Stimulated activated CD4-positive, alpha-beta T cell treated with anti-CD3 and anti-CD28 coated beads, Interleukin-2, amount 100 ng/mL, for 4 hours (primary cell): ENCODE measurements around the gene CFAP45.

Experiments
- DNase-seq: peaks from one replicate; pipeline ENCODE4 v3.0.0-alpha.2; 2020; ENCODE audit warnings: low read depth

The CFAP45 gene

GRCh38 chr1:159853417-159854115 is 46.4 kb downstream of the CFAP45 start:
- DNase-seq = no peak

GRCh38 chr1:159851407-159851806 is 48.6 kb downstream of the CFAP45 start:
- no peak for DNase-seq

- DNase-seq = no peak
Measured at GRCh38 chr1:159849626-159850366, 50.2 kb downstream of the CFAP45 start.

GRCh38 chr1:159848326-159848725 is 51.6 kb downstream of the CFAP45 start:
- DNase-seq = no peak

GRCh38 chr1:159847231-159847630 is 52.7 kb downstream of the CFAP45 start:
- DNase-seq = no peak

GRCh38 chr1:159845751-159846629 is 54.0 kb downstream of the CFAP45 start:
- DNase-seq = no peak

- no peak for DNase-seq
Measured at GRCh38 chr1:159843459-159843858, 56.5 kb downstream of the CFAP45 start.

- no peak for DNase-seq
Measured at GRCh38 chr1:159841749-159842148, 58.2 kb downstream of the CFAP45 start.

GRCh38 chr1:159839116-159839849 is 60.7 kb downstream of the CFAP45 start:
- no peak for DNase-seq

- no peak for DNase-seq
Measured at GRCh38 chr1:159838715-159839114, 61.2 kb downstream of the CFAP45 start.

GRCh38 chr1:159835862-159836525 is 64.0 kb downstream of the CFAP45 start:
- no peak for DNase-seq

GRCh38 chr1:159835356-159835755 is 64.6 kb downstream of the CFAP45 start:
- no peak for DNase-seq

GRCh38 chr1:159832309-159832708 is 67.7 kb downstream of the CFAP45 start:
- DNase-seq = no peak

- no peak for DNase-seq
Measured at GRCh38 chr1:159831412-159832141, 68.4 kb downstream of the CFAP45 start.

GRCh38 chr1:159830722-159831121 is 69.2 kb downstream of the CFAP45 start:
- no peak for DNase-seq

GRCh38 chr1:159829822-159830465 is 70.0 kb downstream of the CFAP45 start:
- no peak for DNase-seq

- no peak for DNase-seq
Measured at GRCh38 chr1:159829273-159829634, 70.7 kb downstream of the CFAP45 start.

GRCh38 chr1:159828581-159829272 is 71.2 kb downstream of the CFAP45 start:
- DNase-seq = no peak

GRCh38 chr1:159828176-159828575 is 71.8 kb downstream of the CFAP45 start:
- DNase-seq = no peak

- no peak for DNase-seq
Measured at GRCh38 chr1:159827549-159827948, 72.4 kb downstream of the CFAP45 start.
